Esophagus squamous epithelium (tissue), 5 donors: ENCODE measurements around the gene ACSM2B. TPM values are rescaled to one million over a fixed set of nuclear protein-coding genes. Genes with fewer than 3 reads are reported as not detected.
"Not testable (repeated sequence)": the region's sequence is repeated elsewhere in the genome, so short reads cannot be mapped to it uniquely, and the experiment has no call there.

ENCODE experiments used
- DNase-seq: peaks from one replicate; lab custom pipeline; 2025; lab: John Stamatoyannopoulos, UW
- H3K27ac ChIP-seq, 4 donors: fragments of 200-600 bp; sonication (generic); one replicate each; pipeline ENCODE4 v1.5.1; 2016 to 2019; ENCODE audit warnings: mild to moderate bottlenecking in 1 of 4
- H3K27me3 ChIP-seq, 4 donors: fragments of 200-600 bp; sonication (generic); 1 replicate in 3 of 4; 2 replicates in 1 of 4; pipeline versions ENCODE4 v1.5.1 to v1.6.0; 2017 to 2021; ENCODE audit warnings: antibody characterized with exemption in 1 of 4
- H3K36me3 ChIP-seq, 3 donors: fragments of 200-600 bp; sonication (generic); one replicate each; pipeline ENCODE4 v1.5.1; 2016 to 2019
- H3K4me1 ChIP-seq, 3 donors: fragments of 200-600 bp; sonication (generic); one replicate each; pipeline ENCODE4 v1.5.1; 2017 to 2019
- H3K4me3 ChIP-seq, 4 donors: fragments of 200-600 bp; sonication (generic); 1 replicate in 3 of 4; 2 replicates in 1 of 4; pipeline ENCODE4 v1.5.1; 2016 to 2019; ENCODE audit warnings: mild to moderate bottlenecking in 2 of 4, moderate library complexity in 1 of 4
- H3K9me3 ChIP-seq, 3 donors: fragments of 200-600 bp; sonication (generic); one replicate each; pipeline ENCODE4 v1.5.1; 2016 to 2019
- POLR2A ChIP-seq, 4 donors: fragments of 450-650 bp; IDR thresholded peaks; one replicate each; pipeline ENCODE4 v1.6.1; 2017; ENCODE audit warnings: antibody characterized with exemption in 4 of 4, mild to moderate bottlenecking in 4 of 4, moderate library complexity in 3 of 4
- WGBS, 2 donors: methylation state at CpG; one replicate each; pipeline ENCODE4 v1.1.5; 2018; 5-methylcytosine and 5-hydroxymethylcytosine counted together
- intact Hi-C: fragments of 100-400 bp; cut with DNase I; formaldehyde crosslinking; loops from one replicate; pipeline ENCODE4 v1.15.0; 2022
- total RNA-seq, 4 donors: library from RNA; depleted of rRNA; stranded (reverse); fragments of >200 nt; gene quantifications; one replicate each; pipeline ENCODE4 v1.1.0, GENCODE V29; 2016
- TF ChIP-seq, protein P1 (sequence below), 6 experiments: fragments of 450-650 bp in 4 of 6; fragments of 200-600 bp in 2 of 6; sonication (generic) in 2 of 6; IDR thresholded peaks; one replicate each; pipeline ENCODE4 v1.5.1; 2016 to 2019; ENCODE audit warnings: antibody characterized with exemption in 6 of 6, mild to moderate bottlenecking in 4 of 6, moderate library complexity in 4 of 6
- donor health status: DM: yes; HTN: yes; CAD: no.

The ACSM2B gene
- total RNA-seq, 4 donors from 2014 or later, result not detected

DNA sequence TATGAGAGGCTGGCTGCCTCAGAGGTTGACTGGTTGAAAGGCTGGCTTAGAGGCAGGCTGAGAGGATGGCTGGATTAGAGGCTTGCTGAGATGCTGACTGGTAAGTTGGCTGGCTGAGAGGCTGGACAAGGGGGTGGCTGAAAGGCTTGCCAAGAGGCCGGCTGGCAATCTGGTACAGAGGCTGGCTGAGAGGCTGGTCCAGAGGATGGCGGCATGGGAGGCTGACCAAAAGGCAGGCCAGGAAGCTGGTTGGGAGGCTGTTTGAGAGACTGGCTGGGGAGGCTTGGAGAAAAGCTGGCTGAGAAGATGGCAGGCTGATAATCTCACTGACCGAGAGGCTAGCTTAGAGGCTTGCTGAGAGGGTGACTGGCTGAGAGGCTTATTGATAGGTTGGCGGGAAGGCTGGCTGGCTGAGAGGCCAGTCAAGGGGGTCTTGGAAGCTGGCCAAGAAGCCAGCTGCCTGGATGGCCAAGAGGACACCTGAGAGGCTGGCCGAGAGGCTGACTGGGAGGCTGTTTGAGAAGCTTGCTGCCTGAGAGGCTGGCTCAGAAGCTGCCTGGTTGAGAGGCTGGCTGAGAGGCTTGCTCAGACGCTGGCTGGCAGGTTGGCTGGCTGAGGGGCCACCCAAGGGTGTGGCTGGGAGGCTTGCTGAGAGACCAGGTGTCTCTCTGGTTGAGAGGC is 34.2 kb upstream of the ACSM2B start:
- peak overlapping the region in 3 of 4 donors; percentile 15 to 79 (median 56) for H3K27ac ChIP-seq
- no peak for DNase-seq
- intact Hi-C loops, result no loop called here

DNA sequence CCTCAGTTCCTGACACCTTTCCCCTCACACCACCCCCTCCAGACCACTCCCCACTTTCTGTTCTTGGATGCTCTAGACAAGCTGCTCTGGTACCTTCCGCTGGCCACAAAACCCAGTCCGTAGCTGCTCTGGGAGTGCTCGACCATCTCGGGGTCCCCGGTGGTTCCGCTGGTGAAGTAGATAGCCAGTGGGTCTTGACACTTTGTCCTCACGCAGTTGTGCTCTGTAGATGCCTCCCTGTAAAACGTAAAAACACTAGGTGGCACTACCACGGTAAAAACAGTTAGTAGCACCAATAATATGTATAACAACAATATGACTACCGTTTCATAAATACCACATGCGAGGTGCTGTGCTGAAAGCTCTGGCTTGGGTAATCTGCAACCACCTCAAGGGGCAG is 26.0 kb upstream of the ACSM2B start:
- H3K9me3 ChIP-seq, H3K27ac ChIP-seq, DNase-seq, H3K27me3 ChIP-seq, H3K4me1 ChIP-seq, H3K4me3 ChIP-seq, intact Hi-C loops, H3K36me3 ChIP-seq: not testable (repeated sequence)
- TF ChIP-seq, protein P1, sequence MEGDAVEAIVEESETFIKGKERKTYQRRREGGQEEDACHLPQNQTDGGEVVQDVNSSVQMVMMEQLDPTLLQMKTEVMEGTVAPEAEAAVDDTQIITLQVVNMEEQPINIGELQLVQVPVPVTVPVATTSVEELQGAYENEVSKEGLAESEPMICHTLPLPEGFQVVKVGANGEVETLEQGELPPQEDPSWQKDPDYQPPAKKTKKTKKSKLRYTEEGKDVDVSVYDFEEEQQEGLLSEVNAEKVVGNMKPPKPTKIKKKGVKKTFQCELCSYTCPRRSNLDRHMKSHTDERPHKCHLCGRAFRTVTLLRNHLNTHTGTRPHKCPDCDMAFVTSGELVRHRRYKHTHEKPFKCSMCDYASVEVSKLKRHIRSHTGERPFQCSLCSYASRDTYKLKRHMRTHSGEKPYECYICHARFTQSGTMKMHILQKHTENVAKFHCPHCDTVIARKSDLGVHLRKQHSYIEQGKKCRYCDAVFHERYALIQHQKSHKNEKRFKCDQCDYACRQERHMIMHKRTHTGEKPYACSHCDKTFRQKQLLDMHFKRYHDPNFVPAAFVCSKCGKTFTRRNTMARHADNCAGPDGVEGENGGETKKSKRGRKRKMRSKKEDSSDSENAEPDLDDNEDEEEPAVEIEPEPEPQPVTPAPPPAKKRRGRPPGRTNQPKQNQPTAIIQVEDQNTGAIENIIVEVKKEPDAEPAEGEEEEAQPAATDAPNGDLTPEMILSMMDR (IDR thresholded peaks at IDR 0.05), result peak in 5 of 6 experiments; percentile 8 to 33 (median 13)
- WGBS, 2 donors, result 17 to 23% methylated on average over 6 to 7 of the region's 11 CpGs

More for the DNA sequence above, 34.2 kb upstream of the ACSM2B start:
- Histone ChIP-seq H3K27me3 (peaks cover 0 to 5% (median 0%) of the 10 kb centered on the region in 4 donors), H3K36me3 (no peaks in the 10 kb centered on the region), H3K4me3 (no peak overlapping the region), H3K9me3 (no peaks in the 10 kb centered on the region), H3K4me1 (no peaks in the 10 kb centered on the region)
- TF ChIP-seq, protein P1 (IDR thresholded peaks at IDR 0.05), result no peak
- TF ChIP-seq POLR2A (IDR thresholded peaks at IDR 0.05), result no peak
- WGBS, 2 donors, result 63 to 92% methylated on average over 2 to 5 of the region's 6 CpGs

- H3K4me3 ChIP-seq, DNase-seq, H3K27me3 ChIP-seq, H3K36me3 ChIP-seq, H3K4me1 ChIP-seq, H3K9me3 ChIP-seq, H3K27ac ChIP-seq, intact Hi-C loops: not testable (repeated sequence)
- WGBS, 2 donors, result 73 to 76% methylated on average over 5 of the region's 5 CpGs
Observed at GRCh38 chr16:20599475-20599874, 23.3 kb upstream of the ACSM2B start.

DNA sequence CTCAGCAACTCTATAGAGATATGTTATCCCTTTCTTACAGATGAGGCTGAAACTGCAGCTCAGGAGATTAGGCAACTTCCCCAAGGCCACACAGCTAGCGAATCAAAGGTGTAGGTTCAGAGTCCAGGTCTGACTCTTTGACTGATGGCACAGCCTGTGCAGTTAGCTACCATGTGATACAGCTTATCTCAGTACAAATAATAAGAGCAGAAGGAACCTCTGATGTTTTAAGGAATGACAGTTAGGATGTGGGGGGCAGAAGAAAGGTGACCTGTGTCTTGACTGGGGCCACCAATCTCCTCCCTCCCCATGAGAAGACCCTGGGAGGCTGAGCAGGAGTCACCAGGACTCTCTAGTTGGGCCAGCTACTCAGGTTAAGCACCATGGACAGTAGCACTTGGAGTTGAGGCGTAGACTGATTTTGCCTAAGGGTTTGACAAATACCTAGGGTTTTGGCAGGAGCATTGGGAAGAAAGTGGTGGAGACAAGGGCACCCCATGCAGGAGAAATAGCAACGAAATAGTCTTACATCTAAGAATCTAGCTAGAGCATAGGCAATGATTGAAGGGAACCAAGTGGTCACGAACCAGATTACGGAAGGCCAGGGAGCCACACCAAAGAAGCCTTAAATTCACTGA is 22.8 kb upstream of the ACSM2B start:
- TF ChIP-seq POLR2A (IDR thresholded peaks at IDR 0.05), result no peak
- TF ChIP-seq, protein P1 (IDR thresholded peaks at IDR 0.05), result no peak
- no peak overlapping the region for H3K27ac ChIP-seq
- no peaks in the 10 kb centered on the region for H3K36me3 ChIP-seq
- no peak for DNase-seq
- no peaks in the 10 kb centered on the region for H3K9me3 ChIP-seq
- intact Hi-C loops, result no loop called here
- H3K4me1 ChIP-seq, result no peaks in the 10 kb centered on the region
- WGBS, 2 donors, result 53 to 64% methylated on average over 5 of the region's 5 CpGs
- no peak overlapping the region for H3K4me3 ChIP-seq
- H3K27me3 ChIP-seq, result no peaks in the 10 kb centered on the region

DNA sequence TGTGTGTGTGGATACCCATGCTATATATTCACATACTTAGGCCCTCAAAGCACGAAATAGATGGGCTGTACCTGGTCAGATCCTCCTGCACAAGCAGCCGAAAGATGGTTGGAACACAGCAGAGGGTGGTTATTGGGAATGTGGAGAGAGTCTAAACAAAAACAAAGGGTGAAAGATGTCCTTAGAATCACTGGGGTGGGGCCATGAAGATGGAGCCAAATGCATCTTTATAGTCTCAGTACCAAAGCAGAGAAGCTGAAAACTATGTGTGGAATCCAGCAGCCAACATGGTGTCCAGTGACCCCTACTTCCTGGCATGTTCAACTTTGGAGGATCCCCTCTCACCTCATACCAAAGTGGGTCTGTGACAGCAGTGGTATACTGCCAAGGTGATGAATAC is 19.5 kb upstream of the ACSM2B start:
- H3K4me1 ChIP-seq, H3K27ac ChIP-seq, H3K36me3 ChIP-seq, DNase-seq, H3K9me3 ChIP-seq, H3K4me3 ChIP-seq, H3K27me3 ChIP-seq, intact Hi-C loops: not testable (repeated sequence)
- 52 to 56% methylated on average over 2 of the region's 2 CpGs for WGBS, 2 donors

DNA sequence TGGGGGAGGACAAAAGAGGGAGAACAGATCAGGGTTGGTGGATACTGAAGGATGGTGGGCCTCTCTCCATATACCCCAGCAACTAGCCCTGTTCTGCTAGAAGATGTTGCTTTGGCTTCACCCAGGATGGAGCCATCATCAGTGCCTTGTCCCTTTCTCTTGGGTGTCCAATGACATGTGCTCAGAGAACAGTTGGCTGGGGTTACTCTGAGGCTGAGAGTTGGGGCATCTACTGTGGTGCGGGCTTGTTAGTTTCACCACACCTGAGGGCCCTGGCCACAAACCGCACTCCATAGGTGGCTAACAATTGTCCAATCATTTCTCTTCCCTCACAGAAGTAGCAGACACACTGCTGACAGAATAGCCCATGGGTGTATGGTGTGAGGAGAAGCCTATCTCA is 18.9 kb upstream of the ACSM2B start:
- H3K27ac ChIP-seq, DNase-seq, H3K9me3 ChIP-seq, H3K36me3 ChIP-seq, H3K27me3 ChIP-seq, H3K4me1 ChIP-seq, intact Hi-C loops, H3K4me3 ChIP-seq: not testable (repeated sequence)
- WGBS, 2 donors, result 76% methylated on average over 2 of the region's 2 CpGs; no CpG with 5 or more reads in 1 of the 2 donors

- H3K27ac ChIP-seq, H3K36me3 ChIP-seq, DNase-seq, H3K9me3 ChIP-seq, H3K27me3 ChIP-seq, intact Hi-C loops, H3K4me3 ChIP-seq, H3K4me1 ChIP-seq: not testable (repeated sequence)
- 64 to 88% methylated on average over 1 of the region's 1 CpG for WGBS, 2 donors
Observed at GRCh38 chr16:20592780-20593179, 16.6 kb upstream of the ACSM2B start.

DNA sequence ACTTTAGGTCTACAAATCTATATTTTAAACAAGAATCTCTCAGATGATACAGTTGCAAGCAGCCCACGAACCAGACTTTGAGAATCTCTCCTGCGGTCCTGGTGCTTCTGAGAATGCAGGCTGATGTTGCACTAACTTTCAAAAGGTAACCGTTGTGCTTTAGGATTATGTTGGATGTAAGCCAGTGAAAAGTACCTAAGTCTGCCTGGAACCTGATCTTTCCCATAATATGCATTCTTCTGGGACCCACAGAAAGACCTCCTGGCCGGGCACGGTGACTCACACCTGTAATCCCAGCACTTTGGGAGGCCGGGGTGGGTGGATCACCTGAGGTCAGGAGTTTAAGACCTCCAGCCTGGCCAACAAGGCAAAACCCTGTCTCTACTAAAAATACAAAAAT is 13.3 kb upstream of the ACSM2B start:
- H3K36me3 ChIP-seq, H3K27me3 ChIP-seq, H3K4me1 ChIP-seq, H3K27ac ChIP-seq, intact Hi-C loops, H3K9me3 ChIP-seq, DNase-seq, H3K4me3 ChIP-seq: not testable (repeated sequence)
- WGBS, 2 donors, result 44 to 59% methylated on average over 4 to 6 of the region's 6 CpGs

GRCh38 chr16:20587645-20588074 is 11.5 kb upstream of the ACSM2B start:
- H3K27me3 ChIP-seq, H3K36me3 ChIP-seq, H3K4me3 ChIP-seq, H3K9me3 ChIP-seq, intact Hi-C loops, H3K4me1 ChIP-seq, DNase-seq: not testable (repeated sequence)
- WGBS, 2 donors, result 18 to 44% methylated on average over 2 of the region's 2 CpGs
- H3K27ac ChIP-seq, result peak overlapping the region in 2 of 4 donors; percentile 29 to 74

DNA sequence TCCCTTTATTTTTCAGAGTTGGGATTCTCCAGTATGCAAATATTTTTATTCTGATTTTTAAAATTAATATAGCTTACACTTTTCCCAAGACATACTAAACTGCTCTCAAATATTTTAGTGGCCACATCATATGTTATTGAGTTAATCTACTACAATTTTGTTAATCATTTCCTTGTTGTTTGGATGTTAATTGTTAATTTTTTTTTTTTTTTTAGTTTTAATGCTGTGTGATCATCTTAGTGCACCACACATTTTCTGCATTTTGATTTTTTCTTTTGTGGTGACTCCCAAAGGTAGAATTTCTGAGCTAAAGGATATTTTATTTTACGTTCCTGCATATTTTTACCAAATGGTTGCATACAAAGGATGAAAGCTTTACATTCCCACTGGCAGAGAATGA is 10.5 kb upstream of the ACSM2B start:
- DNase-seq, intact Hi-C loops, H3K4me1 ChIP-seq, H3K4me3 ChIP-seq, H3K27me3 ChIP-seq, H3K36me3 ChIP-seq, H3K9me3 ChIP-seq: not testable (repeated sequence)
- 64% methylated on average over 1 of the region's 1 CpG; no CpG with 5 or more reads in 1 of the 2 donors for WGBS, 2 donors
- peak overlapping the region in 2 of 4 donors; percentile 60 to 76 for H3K27ac ChIP-seq
